Cardiac muscle cell (in vitro differentiated cells and primary cell): ENCODE results near the gene TNFRSF11A. TPM values are rescaled to one million over a fixed set of nuclear protein-coding genes. Genes with fewer than 3 reads are reported as not detected.

Experiments used
- DNase-seq, 2 donors: peaks; one replicate each; pipeline versions ENCODE4 v3.0.0 to v3.0.0-alpha.2; 2010 to 2017; ENCODE audit warnings: low read depth in 1 of 2, low spot score in 1 of 2
- H3K27ac ChIP-seq: fragments of 200-600 bp; sonication (generic); 2 replicates; pipeline ENCODE4 v1.5.1; 2016
- H3K27me3 ChIP-seq: fragments of 200-600 bp; sonication (generic); 2 replicates; pipeline ENCODE4 v1.6.0; 2016; ENCODE audit warnings: control low read depth
- H3K36me3 ChIP-seq: fragments of 200-600 bp; sonication (generic); 2 replicates; pipeline ENCODE4 v1.5.1; 2016; ENCODE audit warnings: control low read depth
- H3K4me1 ChIP-seq: fragments of 200-600 bp; sonication (generic); 2 replicates; pipeline ENCODE4 v1.8.1; 2017; ENCODE audit warnings: low read depth, mild to moderate bottlenecking, mixed run types
- H3K4me3 ChIP-seq: fragments of 200-600 bp; sonication (generic); 2 replicates; pipeline ENCODE4 v1.5.1; 2016; ENCODE audit warnings: mild to moderate bottlenecking
- H3K9me3 ChIP-seq: fragments of 200-600 bp; sonication (generic); 2 replicates; pipeline ENCODE4 v1.5.1; 2017; ENCODE audit warnings: low read depth, mild to moderate bottlenecking, control low read depth
- polyA plus RNA-seq: library from polyadenylated mRNA; unstranded; fragments of >200 nt; fragmentation: Nextera tagmentation; extraction: Ambion mirVana; gene quantifications from 2 replicates; pipeline ENCODE4 v1.2.1, GENCODE V29; 2016
- total RNA-seq: library from RNA; depleted of rRNA; stranded (reverse); fragments of >200 nt; gene quantifications from 2 replicates; pipeline ENCODE4 v1.2.3, GENCODE V29; 2016
- TF ChIP-seq, protein P1 (sequence below): IDR thresholded peaks from 2 replicates; pipeline ENCODE4 v1.5.1; 2012; ENCODE audit warnings: low read depth, mild to moderate bottlenecking, low read length

The TNFRSF11A gene
- total and polyA plus RNA-seq, 2 experiments from 2014 or later: 0.66 to 1.2 TPM

DNA sequence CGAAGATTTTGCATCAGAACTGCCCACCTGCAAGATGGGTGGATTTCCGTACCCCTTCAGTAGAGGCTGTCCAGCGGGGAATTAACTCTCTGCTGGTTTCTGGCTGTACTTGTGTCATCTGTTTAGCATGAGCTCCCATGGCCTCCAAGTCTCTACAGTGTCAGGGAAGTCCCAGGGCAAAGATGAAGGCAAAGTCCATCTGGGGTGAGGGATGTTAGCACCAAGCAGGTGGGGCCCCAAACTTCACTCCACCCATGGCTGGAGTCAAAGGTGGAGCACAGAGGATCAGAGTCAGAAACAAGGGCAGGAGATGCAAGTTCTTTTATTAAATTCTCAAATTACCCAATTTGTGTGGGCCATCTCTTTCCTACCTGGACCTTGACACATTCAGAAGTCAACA is 78.0 kb downstream of the TNFRSF11A start:
- Histone ChIP-seq H3K27me3 (no peaks in the 10 kb centered on the region), H3K9me3 (no peaks in the 10 kb centered on the region), H3K27ac (no peak overlapping the region), H3K36me3 (no peaks in the 10 kb centered on the region), H3K4me3 (no peak overlapping the region), H3K4me1 (no peaks in the 10 kb centered on the region)
- TF ChIP-seq, protein P1, sequence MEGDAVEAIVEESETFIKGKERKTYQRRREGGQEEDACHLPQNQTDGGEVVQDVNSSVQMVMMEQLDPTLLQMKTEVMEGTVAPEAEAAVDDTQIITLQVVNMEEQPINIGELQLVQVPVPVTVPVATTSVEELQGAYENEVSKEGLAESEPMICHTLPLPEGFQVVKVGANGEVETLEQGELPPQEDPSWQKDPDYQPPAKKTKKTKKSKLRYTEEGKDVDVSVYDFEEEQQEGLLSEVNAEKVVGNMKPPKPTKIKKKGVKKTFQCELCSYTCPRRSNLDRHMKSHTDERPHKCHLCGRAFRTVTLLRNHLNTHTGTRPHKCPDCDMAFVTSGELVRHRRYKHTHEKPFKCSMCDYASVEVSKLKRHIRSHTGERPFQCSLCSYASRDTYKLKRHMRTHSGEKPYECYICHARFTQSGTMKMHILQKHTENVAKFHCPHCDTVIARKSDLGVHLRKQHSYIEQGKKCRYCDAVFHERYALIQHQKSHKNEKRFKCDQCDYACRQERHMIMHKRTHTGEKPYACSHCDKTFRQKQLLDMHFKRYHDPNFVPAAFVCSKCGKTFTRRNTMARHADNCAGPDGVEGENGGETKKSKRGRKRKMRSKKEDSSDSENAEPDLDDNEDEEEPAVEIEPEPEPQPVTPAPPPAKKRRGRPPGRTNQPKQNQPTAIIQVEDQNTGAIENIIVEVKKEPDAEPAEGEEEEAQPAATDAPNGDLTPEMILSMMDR: no peak
- no peak for DNase-seq

GRCh38 chr18:62404881-62405280 is 79.8 kb downstream of the TNFRSF11A start:
- Histone ChIP-seq H3K27me3 (no peaks in the 10 kb centered on the region), H3K9me3 (no peaks in the 10 kb centered on the region), H3K36me3 (no peaks in the 10 kb centered on the region), H3K4me3 (no peak overlapping the region), H3K4me1 (no peaks in the 10 kb centered on the region), H3K27ac (no peak overlapping the region)
- DNase-seq: no peak
- TF ChIP-seq, protein P1: no peak

DNA sequence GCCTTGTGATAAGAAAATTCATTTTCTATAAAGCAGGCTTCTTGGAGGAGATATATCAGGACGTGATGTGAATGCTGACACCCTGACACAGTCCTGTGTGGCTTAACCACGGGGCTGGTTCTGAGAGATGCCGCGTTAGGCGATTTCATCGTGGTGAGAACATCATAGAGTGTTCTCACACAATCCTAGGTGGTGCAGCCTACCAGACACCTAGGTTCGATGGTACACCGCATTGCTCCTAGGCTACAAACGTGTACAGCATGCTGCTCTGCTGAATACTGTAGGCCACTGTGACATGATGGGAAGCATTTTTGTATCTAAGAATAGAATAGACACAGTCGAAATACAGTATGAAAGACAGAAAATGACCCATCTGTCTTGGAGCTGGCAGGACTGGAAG is 82.5 kb downstream of the TNFRSF11A start:
- Histone ChIP-seq H3K4me1 (no peaks in the 10 kb centered on the region), H3K36me3 (no peaks in the 10 kb centered on the region), H3K4me3 (no peak overlapping the region), H3K27ac (no peak overlapping the region), H3K27me3 (no peaks in the 10 kb centered on the region), H3K9me3 (no peaks in the 10 kb centered on the region)
- no peak for DNase-seq
- TF ChIP-seq, protein P1: no peak

GRCh38 chr18:62409821-62410220 is 84.7 kb downstream of the TNFRSF11A start:
- H3K27ac ChIP-seq: no peak overlapping the region
- no peak for DNase-seq
- H3K36me3 ChIP-seq: no peaks in the 10 kb centered on the region
- TF ChIP-seq, protein P1: no peak
- H3K9me3 ChIP-seq: no peaks in the 10 kb centered on the region
- no peaks in the 10 kb centered on the region for H3K27me3 ChIP-seq
- H3K4me3 ChIP-seq: no peak overlapping the region
- no peaks in the 10 kb centered on the region for H3K4me1 ChIP-seq

- no peaks in the 10 kb centered on the region for H3K27me3 ChIP-seq
- H3K27ac ChIP-seq: no peak overlapping the region
- DNase-seq: no peak
- H3K4me3 ChIP-seq: no peak overlapping the region
- no peaks in the 10 kb centered on the region for H3K4me1 ChIP-seq
- no peaks in the 10 kb centered on the region for H3K36me3 ChIP-seq
- TF ChIP-seq, protein P1: no peak
- no peaks in the 10 kb centered on the region for H3K9me3 ChIP-seq
Measured at GRCh38 chr18:62412231-62412979, 87.3 kb downstream of the TNFRSF11A start.
